Suprapubic skin (tissue), 4 donors: ENCODE data around the gene HADHA. TPM values are rescaled to one million over a fixed set of nuclear protein-coding genes. Genes with fewer than 3 reads are reported as not detected.

Experiments
- DNase-seq, 2 donors: peaks; one replicate each; pipeline ENCODE4 v3.0.0-alpha.2; 2019; ENCODE audit warnings: low spot score in 2 of 2
- H3K27ac ChIP-seq: fragments of 200-600 bp; sonication (generic); one replicate; pipeline ENCODE4 v1.5.1; 2019
- H3K27me3 ChIP-seq: fragments of 200-600 bp; sonication (generic); one replicate; pipeline ENCODE4 v1.5.1; 2019
- H3K36me3 ChIP-seq: fragments of 200-600 bp; sonication (generic); one replicate; pipeline ENCODE4 v1.5.1; 2019
- H3K4me1 ChIP-seq: fragments of 200-600 bp; sonication (generic); one replicate; pipeline ENCODE4 v1.5.1; 2019
- H3K4me3 ChIP-seq: fragments of 200-600 bp; sonication (generic); one replicate; pipeline ENCODE4 v1.5.1; 2019; ENCODE audit warnings: mild to moderate bottlenecking
- H3K9me3 ChIP-seq: fragments of 200-600 bp; sonication (generic); one replicate; pipeline ENCODE4 v1.5.1; 2019
- EP300 ChIP-seq: sonication (generic); formaldehyde crosslinking; IDR thresholded peaks from one replicate; pipeline ENCODE4 v1.6.1; 2017; ENCODE audit warnings: antibody characterized with exemption
- POLR2A ChIP-seq, 2 donors: fragments of 450-650 bp; IDR thresholded peaks; one replicate each; pipeline ENCODE4 v1.6.1; 2017; ENCODE audit warnings: antibody characterized with exemption in 2 of 2, mild to moderate bottlenecking in 2 of 2, moderate library complexity in 2 of 2
- POLR2AphosphoS5 ChIP-seq, 3 donors: sonication (generic); formaldehyde crosslinking; IDR thresholded peaks; one replicate each; pipeline ENCODE4 v1.6.1; 2017; ENCODE audit warnings: antibody characterized with exemption in 3 of 3
- WGBS: methylation state at CpG from one replicate; pipeline ENCODE4 v1.1.5; 2018; 5-methylcytosine and 5-hydroxymethylcytosine counted together
- total RNA-seq, 4 donors: library from RNA; depleted of rRNA; stranded (reverse); fragments of >200 nt; gene quantifications; one replicate each; pipeline ENCODE4 v1.1.0, GENCODE V29; 2016
- TF ChIP-seq, protein P1 (sequence below), 2 donors: fragments of 200-600 bp in 1 of 2; fragments of 450-650 bp in 1 of 2; sonication (generic) in 1 of 2; IDR thresholded peaks; one replicate each; pipeline ENCODE4 v1.5.1; 2016 to 2019; ENCODE audit warnings: antibody characterized with exemption in 2 of 2, mild to moderate bottlenecking in 1 of 2, moderate library complexity in 1 of 2

Gene HADHA
- total RNA-seq, 4 donors from 2014 or later: 120 to 145 (median 131) TPM

DNA sequence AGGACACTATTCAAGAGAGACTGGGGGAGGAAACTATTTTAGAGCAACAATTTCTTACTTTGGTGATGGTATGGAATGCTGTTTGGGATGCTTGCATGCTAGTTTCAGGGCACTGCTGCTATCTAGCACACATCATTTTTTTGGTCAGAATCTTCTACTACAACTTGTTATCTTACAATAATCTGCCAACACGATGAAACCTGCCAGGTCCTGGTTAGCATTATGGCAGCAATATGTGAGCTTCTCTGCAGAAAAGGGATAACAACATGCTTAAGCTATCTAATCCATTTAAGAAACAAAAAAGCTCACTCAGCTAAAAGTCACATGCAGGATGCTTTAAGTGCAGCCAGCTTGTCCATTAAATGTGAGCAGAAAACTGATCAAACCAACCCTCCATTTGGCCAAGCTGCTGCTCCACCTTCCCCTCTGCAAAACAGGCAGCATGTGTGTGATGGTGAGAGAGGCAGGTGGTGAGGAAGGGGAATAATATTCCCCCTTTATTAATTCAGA is 41.4 kb downstream of the HADHA start:
- Histone ChIP-seq H3K36me3 (peaks cover 81% of the 10 kb centered on the region), H3K4me1 (no peaks in the 10 kb centered on the region), H3K27me3 (no peaks in the 10 kb centered on the region), H3K9me3 (no peaks in the 10 kb centered on the region), H3K27ac (no peak overlapping the region), H3K4me3 (no peak overlapping the region)
- whole genome bisulfite sequencing: 31% methylated on average over 1 of the region's 1 CpG
- TF ChIP-seq POLR2AphosphoS5 (IDR thresholded peaks at IDR 0.05): no peak
- TF ChIP-seq EP300: no peak
- TF ChIP-seq POLR2A (IDR thresholded peaks at IDR 0.05): no peak
- TF ChIP-seq, protein P1, sequence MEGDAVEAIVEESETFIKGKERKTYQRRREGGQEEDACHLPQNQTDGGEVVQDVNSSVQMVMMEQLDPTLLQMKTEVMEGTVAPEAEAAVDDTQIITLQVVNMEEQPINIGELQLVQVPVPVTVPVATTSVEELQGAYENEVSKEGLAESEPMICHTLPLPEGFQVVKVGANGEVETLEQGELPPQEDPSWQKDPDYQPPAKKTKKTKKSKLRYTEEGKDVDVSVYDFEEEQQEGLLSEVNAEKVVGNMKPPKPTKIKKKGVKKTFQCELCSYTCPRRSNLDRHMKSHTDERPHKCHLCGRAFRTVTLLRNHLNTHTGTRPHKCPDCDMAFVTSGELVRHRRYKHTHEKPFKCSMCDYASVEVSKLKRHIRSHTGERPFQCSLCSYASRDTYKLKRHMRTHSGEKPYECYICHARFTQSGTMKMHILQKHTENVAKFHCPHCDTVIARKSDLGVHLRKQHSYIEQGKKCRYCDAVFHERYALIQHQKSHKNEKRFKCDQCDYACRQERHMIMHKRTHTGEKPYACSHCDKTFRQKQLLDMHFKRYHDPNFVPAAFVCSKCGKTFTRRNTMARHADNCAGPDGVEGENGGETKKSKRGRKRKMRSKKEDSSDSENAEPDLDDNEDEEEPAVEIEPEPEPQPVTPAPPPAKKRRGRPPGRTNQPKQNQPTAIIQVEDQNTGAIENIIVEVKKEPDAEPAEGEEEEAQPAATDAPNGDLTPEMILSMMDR (IDR thresholded peaks at IDR 0.05): no peak
- DNase-seq: no peak

DNA sequence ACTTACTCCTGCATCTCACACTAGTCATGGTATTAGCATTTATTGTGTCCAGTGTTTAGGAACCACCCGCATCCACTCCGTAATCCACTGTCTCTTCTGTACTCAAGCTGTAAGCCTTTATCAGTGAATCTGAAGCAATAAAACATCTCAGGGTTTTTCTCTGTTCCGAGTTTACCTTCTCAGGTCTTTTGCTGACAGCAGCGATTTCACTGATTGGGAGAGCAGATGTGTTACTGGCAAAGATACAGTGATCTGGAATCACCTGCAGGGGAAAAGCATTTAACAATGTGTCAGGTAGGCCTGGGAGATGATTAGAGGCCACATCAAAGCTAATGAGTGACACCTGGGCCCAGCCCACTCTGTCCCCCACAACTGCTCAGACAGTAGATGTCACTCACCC is 46.9 kb downstream of the HADHA start:
- Histone ChIP-seq H3K36me3 (peaks cover 89% of the 10 kb centered on the region), H3K9me3 (no peaks in the 10 kb centered on the region), H3K4me1 (peaks cover 8% of the 10 kb centered on the region), H3K27me3 (no peaks in the 10 kb centered on the region), H3K4me3 (no peak overlapping the region), H3K27ac (no peak overlapping the region)
- no peak for DNase-seq
- TF ChIP-seq EP300 (no peak), POLR2A (IDR thresholded peaks at IDR 0.05) (no peak), POLR2AphosphoS5 (IDR thresholded peaks at IDR 0.05) (no peak)
- TF ChIP-seq, protein P1 (IDR thresholded peaks at IDR 0.05): no peak
- 56% methylated on average over 4 of the region's 4 CpGs for WGBS

DNA sequence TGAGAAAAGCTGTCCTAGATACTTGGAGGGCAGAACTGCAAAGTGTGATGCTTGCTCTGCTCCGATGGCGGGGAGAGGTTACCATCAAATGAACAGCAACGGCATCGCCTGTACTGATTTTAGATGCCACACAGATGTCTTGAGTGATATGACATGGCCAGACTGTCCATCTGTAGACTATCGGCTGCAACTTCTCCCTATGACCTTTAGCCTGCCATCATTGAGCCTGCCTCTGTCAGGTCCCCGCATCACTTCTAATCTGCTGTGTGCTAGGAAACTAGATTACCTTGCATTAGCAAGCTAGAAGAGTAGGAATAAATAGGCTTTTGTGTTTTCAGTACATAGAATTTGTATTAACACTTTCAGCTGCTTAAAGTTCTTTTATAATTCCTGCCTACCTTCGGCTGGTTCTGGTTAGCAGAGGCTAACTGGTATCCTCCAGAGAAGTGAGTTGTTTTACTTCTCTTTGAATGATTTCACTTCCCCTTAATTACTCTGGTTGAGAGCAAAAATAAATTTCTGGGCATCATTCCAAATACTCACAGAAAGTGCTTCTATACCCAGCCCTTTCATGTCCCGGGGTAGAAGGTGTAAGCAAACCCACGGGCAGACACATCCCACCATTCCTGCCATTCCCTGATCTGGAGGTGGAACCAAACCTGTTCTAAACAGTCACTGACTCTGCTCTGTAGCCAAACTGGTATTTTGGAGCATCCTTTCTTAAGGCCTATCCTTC is 47.6 kb downstream of the HADHA start:
- Histone ChIP-seq H3K27ac (no peak overlapping the region), H3K9me3 (no peaks in the 10 kb centered on the region), H3K27me3 (no peaks in the 10 kb centered on the region), H3K36me3 (peaks cover 90% of the 10 kb centered on the region), H3K4me3 (no peak overlapping the region), H3K4me1 (peaks cover 8% of the 10 kb centered on the region)
- TF ChIP-seq, protein P1 (IDR thresholded peaks at IDR 0.05): no peak
- TF ChIP-seq POLR2AphosphoS5 (IDR thresholded peaks at IDR 0.05): no peak
- no peak for TF ChIP-seq EP300
- DNase-seq: no peak
- WGBS: 77% methylated on average over 9 of the region's 9 CpGs

DNA sequence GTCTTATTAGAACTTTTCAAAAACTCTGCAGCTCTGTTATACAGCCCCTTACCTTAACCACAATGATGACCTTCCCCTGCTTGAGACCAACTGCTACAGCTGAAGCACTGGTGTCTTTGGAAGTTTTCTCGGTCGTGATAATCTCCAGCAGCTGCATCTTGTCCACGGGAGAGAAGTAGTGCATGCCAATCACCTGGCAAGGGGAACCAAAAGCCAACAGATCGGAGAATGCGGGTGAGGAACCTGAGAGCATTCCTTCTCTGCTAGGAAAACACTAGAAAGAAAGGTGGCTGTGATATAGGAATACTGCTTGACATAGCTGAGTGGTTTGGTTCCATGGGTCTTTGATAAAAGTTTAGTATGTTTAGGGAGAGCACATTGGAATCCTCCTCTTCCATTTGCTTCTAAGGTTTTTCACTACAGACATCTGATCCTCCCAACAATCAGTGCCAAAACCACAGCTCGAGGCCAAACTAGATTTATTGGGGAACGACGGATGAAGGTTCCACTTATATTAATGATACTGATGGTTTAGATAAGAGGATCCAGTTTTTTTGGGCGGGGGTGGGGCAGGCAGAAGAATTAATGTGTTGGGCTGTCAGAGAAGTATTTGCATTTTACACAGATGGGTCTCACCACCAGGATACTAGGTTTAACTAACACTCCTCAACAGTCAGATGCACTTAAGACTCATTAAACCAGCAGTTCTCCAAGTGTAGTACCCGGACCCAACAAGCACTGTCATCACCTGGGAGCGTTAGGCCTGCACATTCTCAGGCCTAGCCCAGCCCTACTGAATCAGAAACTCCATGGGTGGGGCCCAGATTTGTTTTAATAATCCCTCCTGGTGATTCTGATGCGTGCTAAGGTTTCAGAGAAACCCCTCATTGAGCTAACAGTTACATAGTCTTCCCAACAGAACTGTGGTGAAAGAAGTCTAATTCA is 49.1 kb downstream of the HADHA start:
- H3K4me1 ChIP-seq: peaks cover 8% of the 10 kb centered on the region
- H3K27me3 ChIP-seq: no peaks in the 10 kb centered on the region
- H3K36me3 ChIP-seq: peaks cover 93% of the 10 kb centered on the region
- TF ChIP-seq POLR2A (IDR thresholded peaks at IDR 0.05) (no peak), EP300 (no peak), POLR2AphosphoS5 (IDR thresholded peaks at IDR 0.05) (no peak)
- TF ChIP-seq, protein P1 (IDR thresholded peaks at IDR 0.05): no peak
- 43% methylated on average over 12 of the region's 12 CpGs for WGBS
- H3K4me3 ChIP-seq: no peak overlapping the region
- no peaks in the 10 kb centered on the region for H3K9me3 ChIP-seq
- no peak for DNase-seq
- no peak overlapping the region for H3K27ac ChIP-seq
